Medulla oblongata (tissue), 1 donor: ENCODE data around the gene TLR6.
A peak's percentile ranks its signal among the peaks of the same experiment; 100 is the strongest.
"Not testable (repeated sequence)": the region's sequence is repeated elsewhere in the genome, so short reads cannot be mapped to it uniquely, and the experiment has no call there.

ENCODE experiments used
- DNase-seq: peaks from one replicate; pipeline ENCODE4 v3.0.0-alpha.2; 2015; ENCODE audit errors: extremely low spot score

The TLR6 gene

GRCh38 chr4:38820329-38821061 lies 36.1 kb downstream of the TLR6 start:
- DNase-seq = no peak

- DNase-seq = no peak
Measured at GRCh38 chr4:38819569-38819968, 37.0 kb downstream of the TLR6 start.

- DNase-seq = no peak
Measured at GRCh38 chr4:38818441-38818976, 38.1 kb downstream of the TLR6 start.

GRCh38 chr4:38815885-38816782 lies 40.5 kb downstream of the TLR6 start:
- peak; percentile 60 for DNase-seq

GRCh38 chr4:38814386-38814785 lies 42.2 kb downstream of the TLR6 start:
- DNase-seq = no peak

GRCh38 chr4:38811297-38811696 lies 45.3 kb downstream of the TLR6 start:
- DNase-seq = no peak

- not testable (repeated sequence) for DNase-seq
Measured at GRCh38 chr4:38807462-38807861, 49.2 kb downstream of the TLR6 start.

GRCh38 chr4:38806251-38806650 lies 50.4 kb downstream of the TLR6 start:
- DNase-seq = not testable (repeated sequence)

GRCh38 chr4:38805530-38806145 lies 51.0 kb downstream of the TLR6 start:
- peak; percentile 77 for DNase-seq

GRCh38 chr4:38804654-38805295 lies 51.8 kb downstream of the TLR6 start, which contains the start of gene TLR1:
Gene TLR1 (minus strand): TSS chr4:38804791. CDS start chr4:38798831, 5,960 bp downstream.
- DNase-seq = peak; percentile 87

- DNase-seq = peak; percentile 55
Measured at GRCh38 chr4:38803833-38804653, 52.6 kb downstream of the TLR6 start.

GRCh38 chr4:38802561-38803355 lies 53.9 kb downstream of the TLR6 start:
- DNase-seq = no peak

GRCh38 chr4:38800961-38801450 lies 55.6 kb downstream of the TLR6 start:
- DNase-seq = no peak

- DNase-seq = no peak
Measured at GRCh38 chr4:38800366-38800765, 56.3 kb downstream of the TLR6 start.

- no peak for DNase-seq
Measured at GRCh38 chr4:38795087-38795486, 61.5 kb downstream of the TLR6 start.

GRCh38 chr4:38794051-38794450 lies 62.6 kb downstream of the TLR6 start:
- no peak for DNase-seq

GRCh38 chr4:38791010-38791409 lies 65.6 kb downstream of the TLR6 start:
- peak; percentile 27 for DNase-seq

GRCh38 chr4:38788317-38788716 lies 68.3 kb downstream of the TLR6 start:
- no peak for DNase-seq

GRCh38 chr4:38787693-38788092 lies 68.9 kb downstream of the TLR6 start:
- no peak for DNase-seq
